Measurements from ENCODE around the gene BSDC1.

DNA sequence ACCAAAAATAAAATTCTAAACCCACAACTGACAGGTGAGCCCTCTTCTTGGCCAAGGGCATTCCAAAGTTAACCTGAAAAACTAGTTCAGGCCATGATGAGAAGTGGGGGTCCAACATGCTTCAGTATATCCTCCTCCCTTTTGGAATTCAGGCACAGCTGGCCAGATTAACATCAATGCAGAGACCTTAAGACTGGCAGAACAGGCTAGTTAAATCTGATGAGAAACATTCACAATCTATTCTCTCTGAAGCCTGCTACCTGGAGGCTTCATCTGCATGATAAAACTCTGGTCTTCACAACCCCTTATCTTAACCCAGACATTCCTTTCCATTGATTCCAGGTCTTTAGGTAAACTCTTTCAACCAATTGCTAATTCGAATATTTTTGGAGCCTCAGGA, 43.9 kb upstream of the BSDC1 start:
- TF ChIP-seq FOSL2 (IDR thresholded peaks at IDR 0.05; ENCODE audit: borderline replicate concordance, low read depth) (no peak), RAD21 (IDR thresholded peaks at IDR 0.05; ENCODE audit: low read length) (no peak), GABPA (IDR thresholded peaks at IDR 0.05; ENCODE audit: low read depth) (no peak), TCF12 (IDR thresholded peaks at IDR 0.05) (no peak), POLR2AphosphoS5 (IDR thresholded peaks at IDR 0.05; ENCODE audit: low read depth, low read length) (no peak)
- TF ChIP-seq, protein P1, sequence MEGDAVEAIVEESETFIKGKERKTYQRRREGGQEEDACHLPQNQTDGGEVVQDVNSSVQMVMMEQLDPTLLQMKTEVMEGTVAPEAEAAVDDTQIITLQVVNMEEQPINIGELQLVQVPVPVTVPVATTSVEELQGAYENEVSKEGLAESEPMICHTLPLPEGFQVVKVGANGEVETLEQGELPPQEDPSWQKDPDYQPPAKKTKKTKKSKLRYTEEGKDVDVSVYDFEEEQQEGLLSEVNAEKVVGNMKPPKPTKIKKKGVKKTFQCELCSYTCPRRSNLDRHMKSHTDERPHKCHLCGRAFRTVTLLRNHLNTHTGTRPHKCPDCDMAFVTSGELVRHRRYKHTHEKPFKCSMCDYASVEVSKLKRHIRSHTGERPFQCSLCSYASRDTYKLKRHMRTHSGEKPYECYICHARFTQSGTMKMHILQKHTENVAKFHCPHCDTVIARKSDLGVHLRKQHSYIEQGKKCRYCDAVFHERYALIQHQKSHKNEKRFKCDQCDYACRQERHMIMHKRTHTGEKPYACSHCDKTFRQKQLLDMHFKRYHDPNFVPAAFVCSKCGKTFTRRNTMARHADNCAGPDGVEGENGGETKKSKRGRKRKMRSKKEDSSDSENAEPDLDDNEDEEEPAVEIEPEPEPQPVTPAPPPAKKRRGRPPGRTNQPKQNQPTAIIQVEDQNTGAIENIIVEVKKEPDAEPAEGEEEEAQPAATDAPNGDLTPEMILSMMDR (IDR thresholded peaks at IDR 0.05) = no peak
- TF ChIP-seq, protein P2, sequence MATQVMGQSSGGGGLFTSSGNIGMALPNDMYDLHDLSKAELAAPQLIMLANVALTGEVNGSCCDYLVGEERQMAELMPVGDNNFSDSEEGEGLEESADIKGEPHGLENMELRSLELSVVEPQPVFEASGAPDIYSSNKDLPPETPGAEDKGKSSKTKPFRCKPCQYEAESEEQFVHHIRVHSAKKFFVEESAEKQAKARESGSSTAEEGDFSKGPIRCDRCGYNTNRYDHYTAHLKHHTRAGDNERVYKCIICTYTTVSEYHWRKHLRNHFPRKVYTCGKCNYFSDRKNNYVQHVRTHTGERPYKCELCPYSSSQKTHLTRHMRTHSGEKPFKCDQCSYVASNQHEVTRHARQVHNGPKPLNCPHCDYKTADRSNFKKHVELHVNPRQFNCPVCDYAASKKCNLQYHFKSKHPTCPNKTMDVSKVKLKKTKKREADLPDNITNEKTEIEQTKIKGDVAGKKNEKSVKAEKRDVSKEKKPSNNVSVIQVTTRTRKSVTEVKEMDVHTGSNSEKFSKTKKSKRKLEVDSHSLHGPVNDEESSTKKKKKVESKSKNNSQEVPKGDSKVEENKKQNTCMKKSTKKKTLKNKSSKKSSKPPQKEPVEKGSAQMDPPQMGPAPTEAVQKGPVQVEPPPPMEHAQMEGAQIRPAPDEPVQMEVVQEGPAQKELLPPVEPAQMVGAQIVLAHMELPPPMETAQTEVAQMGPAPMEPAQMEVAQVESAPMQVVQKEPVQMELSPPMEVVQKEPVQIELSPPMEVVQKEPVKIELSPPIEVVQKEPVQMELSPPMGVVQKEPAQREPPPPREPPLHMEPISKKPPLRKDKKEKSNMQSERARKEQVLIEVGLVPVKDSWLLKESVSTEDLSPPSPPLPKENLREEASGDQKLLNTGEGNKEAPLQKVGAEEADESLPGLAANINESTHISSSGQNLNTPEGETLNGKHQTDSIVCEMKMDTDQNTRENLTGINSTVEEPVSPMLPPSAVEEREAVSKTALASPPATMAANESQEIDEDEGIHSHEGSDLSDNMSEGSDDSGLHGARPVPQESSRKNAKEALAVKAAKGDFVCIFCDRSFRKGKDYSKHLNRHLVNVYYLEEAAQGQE (IDR thresholded peaks at IDR 0.05; ENCODE audit: low read depth, low read length) = no peak
- TF ChIP-seq, protein P3, sequence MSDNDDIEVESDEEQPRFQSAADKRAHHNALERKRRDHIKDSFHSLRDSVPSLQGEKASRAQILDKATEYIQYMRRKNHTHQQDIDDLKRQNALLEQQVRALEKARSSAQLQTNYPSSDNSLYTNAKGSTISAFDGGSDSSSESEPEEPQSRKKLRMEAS (IDR thresholded peaks at IDR 0.05; ENCODE audit: low read depth) = no peak
- TF ChIP-seq, protein P4, sequence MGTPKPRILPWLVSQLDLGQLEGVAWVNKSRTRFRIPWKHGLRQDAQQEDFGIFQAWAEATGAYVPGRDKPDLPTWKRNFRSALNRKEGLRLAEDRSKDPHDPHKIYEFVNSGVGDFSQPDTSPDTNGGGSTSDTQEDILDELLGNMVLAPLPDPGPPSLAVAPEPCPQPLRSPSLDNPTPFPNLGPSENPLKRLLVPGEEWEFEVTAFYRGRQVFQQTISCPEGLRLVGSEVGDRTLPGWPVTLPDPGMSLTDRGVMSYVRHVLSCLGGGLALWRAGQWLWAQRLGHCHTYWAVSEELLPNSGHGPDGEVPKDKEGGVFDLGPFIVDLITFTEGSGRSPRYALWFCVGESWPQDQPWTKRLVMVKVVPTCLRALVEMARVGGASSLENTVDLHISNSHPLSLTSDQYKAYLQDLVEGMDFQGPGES (IDR thresholded peaks at IDR 0.05; ENCODE audit: low read depth, low read length) = no peak

All from SK-N-SH (cell line).